ENCODE measurements around the gene DNMT3L.

DNA sequence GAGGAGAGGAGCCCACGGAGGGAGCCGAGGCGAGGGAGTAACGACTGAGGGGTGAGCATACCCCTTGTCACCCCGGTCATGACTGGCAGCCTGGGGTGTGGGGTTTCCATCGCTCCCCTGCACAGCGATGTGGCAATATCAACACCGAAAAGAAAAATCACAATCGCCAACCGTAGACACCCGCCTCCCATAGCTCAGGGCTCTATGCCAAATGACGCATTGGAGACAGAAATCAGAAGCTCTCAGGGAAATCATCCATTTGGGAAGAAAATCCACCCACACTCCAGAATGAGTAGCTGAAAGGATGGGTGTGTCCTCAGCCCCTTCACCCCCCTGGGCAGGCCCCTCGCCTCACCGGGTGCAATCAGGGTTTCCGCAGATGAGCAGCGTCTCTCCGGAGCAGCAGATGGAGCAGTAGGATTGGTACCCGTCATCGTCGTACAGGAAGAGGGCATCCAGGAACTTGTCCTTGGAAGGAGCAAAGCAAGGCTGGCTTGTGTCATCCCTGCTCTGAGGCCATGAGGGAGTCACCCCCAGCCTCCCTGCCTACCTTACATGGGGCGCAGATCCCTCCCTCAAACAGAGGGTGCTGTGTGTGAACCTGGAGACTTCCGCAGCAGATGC lies 2.5 kb downstream of the DNMT3L start:
- TF ChIP-seq, protein P1, sequence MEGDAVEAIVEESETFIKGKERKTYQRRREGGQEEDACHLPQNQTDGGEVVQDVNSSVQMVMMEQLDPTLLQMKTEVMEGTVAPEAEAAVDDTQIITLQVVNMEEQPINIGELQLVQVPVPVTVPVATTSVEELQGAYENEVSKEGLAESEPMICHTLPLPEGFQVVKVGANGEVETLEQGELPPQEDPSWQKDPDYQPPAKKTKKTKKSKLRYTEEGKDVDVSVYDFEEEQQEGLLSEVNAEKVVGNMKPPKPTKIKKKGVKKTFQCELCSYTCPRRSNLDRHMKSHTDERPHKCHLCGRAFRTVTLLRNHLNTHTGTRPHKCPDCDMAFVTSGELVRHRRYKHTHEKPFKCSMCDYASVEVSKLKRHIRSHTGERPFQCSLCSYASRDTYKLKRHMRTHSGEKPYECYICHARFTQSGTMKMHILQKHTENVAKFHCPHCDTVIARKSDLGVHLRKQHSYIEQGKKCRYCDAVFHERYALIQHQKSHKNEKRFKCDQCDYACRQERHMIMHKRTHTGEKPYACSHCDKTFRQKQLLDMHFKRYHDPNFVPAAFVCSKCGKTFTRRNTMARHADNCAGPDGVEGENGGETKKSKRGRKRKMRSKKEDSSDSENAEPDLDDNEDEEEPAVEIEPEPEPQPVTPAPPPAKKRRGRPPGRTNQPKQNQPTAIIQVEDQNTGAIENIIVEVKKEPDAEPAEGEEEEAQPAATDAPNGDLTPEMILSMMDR (IDR thresholded peaks at IDR 0.05; ENCODE audit: low read depth, low read length, poor library complexity, severe bottlenecking): no peak
- TF ChIP-seq EZH2phosphoT487 (IDR thresholded peaks at IDR 0.05; ENCODE audit: borderline replicate concordance, low read length): no peak
